ENCODE results near the gene KCNJ5. TPM values are rescaled to one million over a fixed set of nuclear protein-coding genes. Genes with fewer than 3 reads are reported as not detected.

The KCNJ5 gene
- total RNA-seq, 1 donor from 2014 or later = not detected

- H3K4me1 Mint-ChIP-seq = peaks cover 30% of the 10 kb centered on the region
- Histone ChIP-seq H3K4me3 (no peak overlapping the region), H3K9me3 (ENCODE audit: low read depth) (no peaks in the 10 kb centered on the region), H3K9ac (no peak overlapping the region), H4K20me1 (ENCODE audit: low read depth) (no peaks in the 10 kb centered on the region), H3K27ac (no peak overlapping the region), H3K36me3 (no peaks in the 10 kb centered on the region), H3K27me3 (no peaks in the 10 kb centered on the region), H3K4me2 (no peak overlapping the region), H2AFZ (replicated peaks) (no peak overlapping the region), H3K4me1 (peaks cover 5% of the 10 kb centered on the region), H3F3A (ENCODE audit: low read depth) (no peaks in the 10 kb centered on the region), H3K79me2 (ENCODE audit: low read depth) (no peaks in the 10 kb centered on the region)
- no peak for DNase-seq (ENCODE audit: low spot score)
- no peaks in the 10 kb centered on the region for H3K36me3 Mint-ChIP-seq
- no peak for TF ChIP-seq EZH2 (IDR thresholded peaks at IDR 0.05)
- no peak for TF ChIP-seq CTCF (IDR thresholded peaks at IDR 0.05)
- no peak for TF ChIP-seq EZH2phosphoT487 (IDR thresholded peaks at IDR 0.05)
- no peak overlapping the region for H3K4me3 Mint-ChIP-seq
- H3K9me3 Mint-ChIP-seq = no peaks in the 10 kb centered on the region
- H3K27ac Mint-ChIP-seq = no peak overlapping the region
- H3K27me3 Mint-ChIP-seq (ENCODE audit: insufficient read depth, low read depth) = peaks cover 13% of the 10 kb centered on the region
Observed at GRCh38 chr11:128942272-128942612, 51.1 kb downstream of the KCNJ5 start.

GRCh38 chr11:128942817-128943427 is 51.8 kb downstream of the KCNJ5 start, which contains the start of gene TP53AIP1:
Gene TP53AIP1, minus strand, starts transcription at chr11:128942871. Its CDS starts 5,053 bp downstream, at chr11:128937818.
- Mint-ChIP-seq H3K9me3 (no peaks in the 10 kb centered on the region), H3K27ac (peak within 1 kb of the TSS; percentile 42), H3K4me1 (peaks cover 23% of the 10 kb centered on the region), H3K4me3 (no peak within 1 kb of the TSS), H3K36me3 (no peaks in the 10 kb centered on the region), H3K27me3 (ENCODE audit: insufficient read depth, low read depth) (peaks cover 10% of the 10 kb centered on the region)
- Histone ChIP-seq H2AFZ (replicated peaks) (no peak within 1 kb of the TSS), H3K36me3 (no peaks in the 10 kb centered on the region), H3K4me3 (no peak within 1 kb of the TSS), H3F3A (ENCODE audit: low read depth) (no peaks in the 10 kb centered on the region), H3K4me2 (no peak within 1 kb of the TSS), H3K27me3 (no peaks in the 10 kb centered on the region), H3K79me2 (ENCODE audit: low read depth) (no peaks in the 10 kb centered on the region), H3K9ac (no peak within 1 kb of the TSS), H4K20me1 (ENCODE audit: low read depth) (no peaks in the 10 kb centered on the region), H3K4me1 (no peaks in the 10 kb centered on the region), H3K9me3 (ENCODE audit: low read depth) (no peaks in the 10 kb centered on the region), H3K27ac (no peak within 1 kb of the TSS)
- no peak for TF ChIP-seq EZH2 (IDR thresholded peaks at IDR 0.05)
- no peak for TF ChIP-seq CTCF (IDR thresholded peaks at IDR 0.05)
- TF ChIP-seq EZH2phosphoT487 (IDR thresholded peaks at IDR 0.05) = no peak
- DNase-seq (ENCODE audit: low spot score) = no peak

GRCh38 chr11:128943428-128943976 is 52.3 kb downstream of the KCNJ5 start:
- H3F3A ChIP-seq (ENCODE audit: low read depth) = no peaks in the 10 kb centered on the region
- H3K9ac ChIP-seq = no peak overlapping the region
- DNase-seq (ENCODE audit: low spot score) = no peak
- H3K4me3 ChIP-seq = no peak overlapping the region
- no peak overlapping the region for H3K4me3 Mint-ChIP-seq
- H3K4me1 Mint-ChIP-seq = peaks cover 19% of the 10 kb centered on the region
- H3K9me3 ChIP-seq (ENCODE audit: low read depth) = no peaks in the 10 kb centered on the region
- H4K20me1 ChIP-seq (ENCODE audit: low read depth) = no peaks in the 10 kb centered on the region
- no peaks in the 10 kb centered on the region for H3K36me3 ChIP-seq
- H3K4me1 ChIP-seq = no peaks in the 10 kb centered on the region
- H3K9me3 Mint-ChIP-seq = no peaks in the 10 kb centered on the region
- no peak for TF ChIP-seq EZH2 (IDR thresholded peaks at IDR 0.05)
- TF ChIP-seq CTCF (IDR thresholded peaks at IDR 0.05) = no peak
- no peak overlapping the region for H3K27ac ChIP-seq
- no peaks in the 10 kb centered on the region for H3K27me3 ChIP-seq
- no peak overlapping the region for H3K4me2 ChIP-seq
- peak overlapping the region; percentile 42 for H3K27ac Mint-ChIP-seq
- peaks cover 6% of the 10 kb centered on the region for H3K27me3 Mint-ChIP-seq (ENCODE audit: insufficient read depth, low read depth)
- no peak overlapping the region for H2AFZ ChIP-seq (replicated peaks)
- H3K79me2 ChIP-seq (ENCODE audit: low read depth) = no peaks in the 10 kb centered on the region
- no peaks in the 10 kb centered on the region for H3K36me3 Mint-ChIP-seq
